PFSK-1 (cell line): Measurements from ENCODE around the gene CD320.
A peak's percentile ranks its signal among the peaks of the same experiment; 100 is the strongest.

Source experiments
- FOXP2 ChIP-seq: optimal IDR thresholded peaks from 2 replicates; pipeline ENCODE3; 2011; ENCODE audit warnings: borderline replicate concordance, control low read depth, inconsistent platforms; ENCODE audit not compliant: insufficient read depth; ENCODE audit errors: extremely low read length, extremely low read depth
- POLR2AphosphoS5 ChIP-seq: IDR thresholded peaks from 2 replicates; pipeline ENCODE4 v1.6.1; 2012; ENCODE audit warnings: low read depth, mild to moderate bottlenecking, control low read depth, low read length, moderate library complexity
- SIN3A ChIP-seq: IDR thresholded peaks from 2 replicates; pipeline ENCODE4 v1.6.1; 2012; ENCODE audit warnings: mild to moderate bottlenecking, low read length, moderate library complexity, borderline replicate concordance; ENCODE audit not compliant: insufficient read depth
- TAF1 ChIP-seq: IDR thresholded peaks from 2 replicates; pipeline ENCODE4 v1.6.1; 2012; ENCODE audit warnings: low read length, control low read depth, borderline replicate concordance; ENCODE audit not compliant: insufficient read depth
- TF ChIP-seq, protein P1 (sequence below), 2 experiments: IDR thresholded peaks; 2 replicates each; pipeline versions ENCODE4 v1.6.1 to v1.8.0; 2011 to 2012; ENCODE audit warnings: low read depth in 2 of 2, low read length in 2 of 2, control low read depth in 1 of 2, inconsistent platforms in 1 of 2, mild to moderate bottlenecking in 1 of 2, moderate library complexity in 1 of 2; ENCODE audit not compliant: insufficient read depth in 1 of 2

The CD320 gene

DNA sequence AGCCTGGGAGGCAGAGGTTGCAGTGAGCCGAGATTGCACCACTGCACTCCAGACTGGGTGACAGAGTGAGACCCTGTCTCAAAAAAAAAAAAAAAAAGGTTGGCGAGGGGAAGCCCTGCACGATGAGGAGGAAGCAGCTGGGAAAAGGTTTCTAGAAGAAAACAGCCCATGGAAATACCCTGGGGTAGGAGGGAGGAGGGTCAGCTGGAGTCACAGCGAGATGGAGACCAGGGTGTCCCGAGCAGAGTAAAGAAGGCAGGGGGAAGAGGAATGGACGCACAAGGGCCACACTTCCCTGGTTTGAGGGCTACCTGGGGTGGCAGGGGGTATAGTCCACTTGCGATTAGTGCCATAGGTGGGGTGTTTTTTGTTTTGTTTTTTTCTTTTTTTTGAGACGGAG is 28.5 kb upstream of the CD320 start:
- no peak for TF ChIP-seq FOXP2
- TF ChIP-seq, protein P1, sequence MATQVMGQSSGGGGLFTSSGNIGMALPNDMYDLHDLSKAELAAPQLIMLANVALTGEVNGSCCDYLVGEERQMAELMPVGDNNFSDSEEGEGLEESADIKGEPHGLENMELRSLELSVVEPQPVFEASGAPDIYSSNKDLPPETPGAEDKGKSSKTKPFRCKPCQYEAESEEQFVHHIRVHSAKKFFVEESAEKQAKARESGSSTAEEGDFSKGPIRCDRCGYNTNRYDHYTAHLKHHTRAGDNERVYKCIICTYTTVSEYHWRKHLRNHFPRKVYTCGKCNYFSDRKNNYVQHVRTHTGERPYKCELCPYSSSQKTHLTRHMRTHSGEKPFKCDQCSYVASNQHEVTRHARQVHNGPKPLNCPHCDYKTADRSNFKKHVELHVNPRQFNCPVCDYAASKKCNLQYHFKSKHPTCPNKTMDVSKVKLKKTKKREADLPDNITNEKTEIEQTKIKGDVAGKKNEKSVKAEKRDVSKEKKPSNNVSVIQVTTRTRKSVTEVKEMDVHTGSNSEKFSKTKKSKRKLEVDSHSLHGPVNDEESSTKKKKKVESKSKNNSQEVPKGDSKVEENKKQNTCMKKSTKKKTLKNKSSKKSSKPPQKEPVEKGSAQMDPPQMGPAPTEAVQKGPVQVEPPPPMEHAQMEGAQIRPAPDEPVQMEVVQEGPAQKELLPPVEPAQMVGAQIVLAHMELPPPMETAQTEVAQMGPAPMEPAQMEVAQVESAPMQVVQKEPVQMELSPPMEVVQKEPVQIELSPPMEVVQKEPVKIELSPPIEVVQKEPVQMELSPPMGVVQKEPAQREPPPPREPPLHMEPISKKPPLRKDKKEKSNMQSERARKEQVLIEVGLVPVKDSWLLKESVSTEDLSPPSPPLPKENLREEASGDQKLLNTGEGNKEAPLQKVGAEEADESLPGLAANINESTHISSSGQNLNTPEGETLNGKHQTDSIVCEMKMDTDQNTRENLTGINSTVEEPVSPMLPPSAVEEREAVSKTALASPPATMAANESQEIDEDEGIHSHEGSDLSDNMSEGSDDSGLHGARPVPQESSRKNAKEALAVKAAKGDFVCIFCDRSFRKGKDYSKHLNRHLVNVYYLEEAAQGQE (IDR thresholded peaks at IDR 0.05; ENCODE audit: insufficient read depth in 1 of 2, low read depth in 2 of 2, low read length in 2 of 2), result no peak
- no peak for TF ChIP-seq SIN3A
- TF ChIP-seq TAF1, result no peak
- TF ChIP-seq POLR2AphosphoS5, result no peak

DNA sequence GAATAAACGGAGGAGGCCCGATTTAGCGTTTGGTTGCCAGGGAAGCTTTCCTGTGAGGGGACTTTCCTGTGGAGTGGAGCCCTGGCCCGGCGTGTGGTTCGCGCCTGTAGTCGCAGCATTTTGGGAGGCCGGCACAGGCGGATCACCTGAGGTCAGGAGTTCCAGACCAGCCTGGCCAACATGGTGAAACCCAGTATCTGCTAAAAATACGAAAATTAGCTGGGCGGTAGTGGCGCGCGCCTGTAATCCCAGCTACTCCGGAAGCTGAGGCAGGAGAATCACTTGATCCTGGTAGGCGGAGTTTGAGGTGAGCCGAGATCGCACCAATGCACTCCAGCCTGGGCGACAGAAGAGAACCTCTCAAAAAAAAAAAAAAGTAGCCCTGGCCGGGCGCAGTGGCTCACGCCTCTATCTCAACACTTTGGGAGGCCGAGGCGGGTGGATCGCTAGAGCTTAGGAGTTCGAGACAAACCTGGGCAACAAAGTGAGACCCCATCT is 28.0 kb upstream of the CD320 start:
- TF ChIP-seq, protein P1 (IDR thresholded peaks at IDR 0.05; ENCODE audit: insufficient read depth in 1 of 2, low read depth in 2 of 2, low read length in 2 of 2), result no peak
- TF ChIP-seq POLR2AphosphoS5 (no peak), FOXP2 (no peak), TAF1 (no peak), SIN3A (no peak)

DNA sequence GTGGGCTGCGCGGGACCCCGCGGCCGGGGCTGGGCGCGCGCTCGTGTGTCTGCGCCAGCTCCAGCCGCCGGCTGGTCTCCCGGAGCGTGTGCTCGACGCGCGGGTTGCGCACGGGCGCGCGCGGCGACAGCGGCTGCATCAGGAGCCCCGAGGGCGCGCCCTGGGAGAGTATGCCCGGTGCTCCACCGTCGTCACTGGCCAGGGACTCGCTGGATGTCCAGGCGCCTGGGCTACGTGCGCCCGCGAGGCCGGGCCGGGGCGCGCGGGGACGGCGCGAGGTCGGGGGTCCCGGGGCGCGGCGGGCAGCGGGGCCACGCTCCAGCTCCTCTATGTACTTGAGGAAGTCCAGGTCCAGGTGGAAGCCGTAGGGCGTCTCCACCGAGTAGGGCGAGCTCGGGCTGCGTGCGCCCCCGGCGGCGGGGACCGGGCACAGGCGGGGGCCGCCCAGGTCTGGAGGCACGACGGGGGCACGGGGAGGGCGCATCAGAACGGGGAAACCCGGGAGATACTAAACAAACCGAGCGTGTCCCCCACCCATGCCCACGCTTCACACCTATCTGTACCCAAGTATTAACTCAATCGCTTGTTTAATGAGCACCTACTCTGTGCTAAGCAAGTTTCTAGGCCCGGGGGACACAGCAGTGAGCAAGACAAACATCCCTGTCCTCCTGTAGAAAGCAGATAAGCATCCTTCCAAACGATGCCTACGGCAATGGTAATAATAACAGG is 27.3 kb upstream of the CD320 start:
- TF ChIP-seq SIN3A (no peak), POLR2AphosphoS5 (no peak), TAF1 (no peak), FOXP2 (no peak)
- TF ChIP-seq, protein P1 (IDR thresholded peaks at IDR 0.05; ENCODE audit: insufficient read depth in 1 of 2, low read depth in 2 of 2, low read length in 2 of 2), result no peak

DNA sequence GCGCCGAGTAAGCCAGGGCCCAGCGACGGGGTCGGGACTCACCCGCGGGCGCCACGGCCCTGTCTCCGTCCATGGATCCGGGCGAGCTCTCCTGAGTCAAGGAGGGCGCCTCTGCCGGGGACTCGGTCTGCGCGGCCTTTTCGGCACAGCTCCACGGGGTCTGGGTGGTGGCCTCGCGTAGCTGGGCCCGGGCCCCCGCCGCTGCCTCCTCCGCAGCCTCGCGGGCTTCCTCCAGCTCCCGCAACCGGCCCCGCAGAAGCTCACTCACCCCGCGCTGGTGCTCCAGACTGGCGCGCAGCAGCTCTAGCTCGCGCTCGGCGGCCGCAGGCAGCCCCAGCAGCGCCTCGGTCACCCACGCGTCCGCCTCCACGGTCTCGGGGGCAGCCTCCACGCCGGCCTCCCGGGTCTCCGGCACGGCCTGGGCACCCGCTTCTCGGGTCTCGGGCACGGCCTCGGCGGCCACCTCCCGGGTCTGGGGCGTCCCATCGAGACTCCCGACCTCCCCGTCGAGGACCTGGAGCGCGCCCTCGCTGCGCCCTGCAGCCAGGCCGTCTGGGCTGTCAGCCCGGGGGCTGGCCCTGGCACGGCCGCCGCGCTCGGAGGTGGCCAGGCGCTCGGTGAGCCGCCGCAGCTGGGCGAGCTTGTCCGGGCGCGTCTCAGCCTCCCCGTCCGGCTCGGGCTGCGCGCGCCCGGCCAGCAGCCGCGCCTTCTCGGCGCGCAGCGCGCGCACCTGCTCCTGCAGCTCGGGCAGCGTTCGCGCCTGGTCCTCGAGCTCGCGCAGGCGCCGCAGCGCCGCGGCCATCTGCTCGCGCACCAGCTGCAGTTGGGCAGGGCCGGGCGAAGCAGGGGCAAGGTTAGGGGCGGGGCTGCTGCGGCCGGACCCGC is 26.5 kb upstream of the CD320 start:
- TF ChIP-seq FOXP2, result peak; percentile 55
- TF ChIP-seq, protein P1 (IDR thresholded peaks at IDR 0.05; ENCODE audit: insufficient read depth in 1 of 2, low read depth in 2 of 2, low read length in 2 of 2), result no peak
